CD4-positive, alpha-beta T cell treated with Interleukin-17A for 4 hours (primary cell): ENCODE results near the gene SSX2IP.

Experiments
- DNase-seq: peaks from one replicate; pipeline ENCODE4 v3.0.0-alpha.2; 2020; ENCODE audit warnings: mixed read lengths

Gene SSX2IP

GRCh38 chr1:84709131-84709530, 18.9 kb upstream of the SSX2IP start:
- DNase-seq = no peak

- no peak for DNase-seq
Measured at GRCh38 chr1:84708031-84708430, 17.8 kb upstream of the SSX2IP start.

GRCh38 chr1:84705513-84705912, 15.3 kb upstream of the SSX2IP start:
- DNase-seq = no peak

- no peak for DNase-seq
Measured at GRCh38 chr1:84704872-84705417, 14.7 kb upstream of the SSX2IP start.

GRCh38 chr1:84703431-84703830, 13.2 kb upstream of the SSX2IP start:
- DNase-seq = no peak

- DNase-seq = no peak
Measured at GRCh38 chr1:84702143-84702542, 11.9 kb upstream of the SSX2IP start.

- no peak for DNase-seq
Measured at GRCh38 chr1:84701376-84701775, 11.1 kb upstream of the SSX2IP start.

- DNase-seq = no peak
Measured at GRCh38 chr1:84700070-84700469, 9.8 kb upstream of the SSX2IP start.

GRCh38 chr1:84698151-84699110, 8.2 kb upstream of the SSX2IP start:
- DNase-seq = no peak

- no peak for DNase-seq
Measured at GRCh38 chr1:84693785-84694184, 3.5 kb upstream of the SSX2IP start.

- DNase-seq = peak; percentile 24
Measured at GRCh38 chr1:84693005-84693404, 2.7 kb upstream of the SSX2IP start.

GRCh38 chr1:84692391-84692790, 2.1 kb upstream of the SSX2IP start:
- no peak for DNase-seq

- peak; percentile 15 for DNase-seq
Measured at GRCh38 chr1:84691122-84691783, 992 bp upstream of the SSX2IP start.

- DNase-seq = no peak
Measured at GRCh38 chr1:84689514-84690396, 506 bp downstream of the SSX2IP start.

GRCh38 chr1:84688463-84689061, 1.7 kb downstream of the SSX2IP start:
- DNase-seq = no peak

- no peak for DNase-seq
Measured at GRCh38 chr1:84687714-84688462, 2.4 kb downstream of the SSX2IP start.

- no peak for DNase-seq
Measured at GRCh38 chr1:84686223-84686622, 4.0 kb downstream of the SSX2IP start.

GRCh38 chr1:84683508-84683907, 6.8 kb downstream of the SSX2IP start:
- no peak for DNase-seq

GRCh38 chr1:84682047-84682446, 8.2 kb downstream of the SSX2IP start:
- DNase-seq = no peak

GRCh38 chr1:84677415-84678099, 12.7 kb downstream of the SSX2IP start:
- DNase-seq = no peak

- no peak for DNase-seq
Measured at GRCh38 chr1:84675631-84676030, 14.6 kb downstream of the SSX2IP start.
